Common myeloid progenitor, CD34-positive (primary cell): ENCODE measurements around the gene QRICH1.

ENCODE experiments used
- CTCF ChIA-PET: fragments of 350-600 bp; sonication (Branson Sonifier 250); formaldehyde crosslinking; loops from one replicate; lab custom pipeline; 2021; ENCODE audit warnings: antibody characterized with exemption; lab: Charles Lee
- POLR2A ChIA-PET: fragments of 350-600 bp; sonication (Branson Sonifier 250); formaldehyde crosslinking; loops from one replicate; lab custom pipeline; 2021; ENCODE audit warnings: antibody characterized with exemption; lab: Charles Lee
- DNase-seq, 3 donors: peaks; one replicate each; pipeline versions ENCODE4 v3.0.0 to v3.0.0-alpha.2; 2013
- H3K27ac ChIP-seq, 2 experiments: 1 replicate in 1 of 2; 2 replicates in 1 of 2; pipeline ENCODE4 v1.7.0; 2013; ENCODE audit warnings: inconsistent platforms in 2 of 2, low read length in 2 of 2, mild to moderate bottlenecking in 2 of 2, low read depth in 1 of 2, moderate library complexity in 1 of 2; ENCODE audit not compliant: severe bottlenecking in 2 of 2, insufficient read depth in 1 of 2, poor library complexity in 1 of 2
- H3K27me3 ChIP-seq, 5 experiments: replicated peaks in 2 of 5; 1 replicate in 3 of 5; 2 replicates in 2 of 5; pipeline versions ENCODE4 v1.6.1 to v1.7.0; 2013; ENCODE audit warnings: low read length in 4 of 5, mild to moderate bottlenecking in 2 of 5, moderate library complexity in 2 of 5, inconsistent platforms in 1 of 5; ENCODE audit not compliant: insufficient read depth in 5 of 5, control insufficient read depth in 4 of 5
- H3K36me3 ChIP-seq, 4 experiments: 1 replicate in 2 of 4; 2 replicates in 2 of 4; pipeline versions ENCODE4 v1.6.1 to v1.7.0; 2013; ENCODE audit warnings: low read length in 3 of 4, control low read depth in 1 of 4, mild to moderate bottlenecking in 1 of 4; ENCODE audit not compliant: control insufficient read depth in 4 of 4, insufficient read depth in 4 of 4
- H3K4me1 ChIP-seq, 4 experiments: 1 replicate in 3 of 4; 2 replicates in 1 of 4; pipeline versions ENCODE4 v1.6.1 to v1.7.1; 2013; ENCODE audit warnings: low read length in 3 of 4, mild to moderate bottlenecking in 3 of 4, control low read depth in 1 of 4, inconsistent platforms in 1 of 4, moderate library complexity in 1 of 4; ENCODE audit not compliant: control insufficient read depth in 4 of 4, insufficient read depth in 4 of 4; ENCODE audit errors: control extremely low read depth in 1 of 4
- H3K4me3 ChIP-seq, 7 experiments: 1 replicate in 4 of 7; 2 replicates in 3 of 7; pipeline versions ENCODE4 v1.5.1 to v1.7.0; 2013; ENCODE audit warnings: mild to moderate bottlenecking in 7 of 7, low read length in 6 of 7, moderate library complexity in 6 of 7, inconsistent platforms in 2 of 7, low read depth in 2 of 7, control low read depth in 1 of 7; ENCODE audit not compliant: insufficient read depth in 4 of 7, control insufficient read depth in 1 of 7; ENCODE audit errors: extremely low read depth in 1 of 7
- H3K9me3 ChIP-seq, 5 experiments: 1 replicate in 4 of 5; 2 replicates in 1 of 5; pipeline versions ENCODE4 v1.6.1 to v1.7.1; 2013; ENCODE audit warnings: low read length in 4 of 5, mild to moderate bottlenecking in 2 of 5, inconsistent platforms in 1 of 5, low read depth in 1 of 5, moderate library complexity in 1 of 5; ENCODE audit not compliant: control insufficient read depth in 4 of 5, insufficient read depth in 2 of 5; ENCODE audit errors: control extremely low read depth in 1 of 5
- WGBS: methylation state at CpG from one replicate; pipeline ENCODE4 v1.1.5; 2013; ENCODE audit not compliant: insufficient coverage; 5-methylcytosine and 5-hydroxymethylcytosine counted together

The QRICH1 gene

GRCh38 chr3:49021213-49021812, 72.6 kb downstream of the QRICH1 start:
- H3K27me3 ChIP-seq: no peaks in the 10 kb centered on the region
- under 1% methylated on average over 54 of the region's 60 CpGs for WGBS
- ChIA-PET POLR2A (interaction anchor here (0.6 to 3.9 kb wide), 15 partner anchors 8 to 144 kb away, joined by 3 to 42 read pairs (median 6); partner anchors contain the start of genes IMPDH2, P4HTM, QARS1 and QRICH1), CTCF (interaction anchor here (1.0 to 10.2 kb wide), 11 partner anchors 9 to 150 kb away, joined by 3 to 94 read pairs (median 6); partner anchors contain the start of genes KLHDC8B, P4HTM and WDR6)
- peak overlapping the region; percentile 73 to 94 (median 82) for H3K4me3 ChIP-seq
- H3K27ac ChIP-seq: peak overlapping the region; percentile 95 to 98
- H3K36me3 ChIP-seq: peaks cover 3 to 42% (median 30%) of the 10 kb centered on the region in 4 experiments
- DNase-seq: peak; percentile 97 to 99 (median 98)
- peaks cover 6 to 68% (median 53%) of the 10 kb centered on the region in 4 experiments for H3K4me1 ChIP-seq
- H3K9me3 ChIP-seq: no peaks in the 10 kb centered on the region

DNA sequence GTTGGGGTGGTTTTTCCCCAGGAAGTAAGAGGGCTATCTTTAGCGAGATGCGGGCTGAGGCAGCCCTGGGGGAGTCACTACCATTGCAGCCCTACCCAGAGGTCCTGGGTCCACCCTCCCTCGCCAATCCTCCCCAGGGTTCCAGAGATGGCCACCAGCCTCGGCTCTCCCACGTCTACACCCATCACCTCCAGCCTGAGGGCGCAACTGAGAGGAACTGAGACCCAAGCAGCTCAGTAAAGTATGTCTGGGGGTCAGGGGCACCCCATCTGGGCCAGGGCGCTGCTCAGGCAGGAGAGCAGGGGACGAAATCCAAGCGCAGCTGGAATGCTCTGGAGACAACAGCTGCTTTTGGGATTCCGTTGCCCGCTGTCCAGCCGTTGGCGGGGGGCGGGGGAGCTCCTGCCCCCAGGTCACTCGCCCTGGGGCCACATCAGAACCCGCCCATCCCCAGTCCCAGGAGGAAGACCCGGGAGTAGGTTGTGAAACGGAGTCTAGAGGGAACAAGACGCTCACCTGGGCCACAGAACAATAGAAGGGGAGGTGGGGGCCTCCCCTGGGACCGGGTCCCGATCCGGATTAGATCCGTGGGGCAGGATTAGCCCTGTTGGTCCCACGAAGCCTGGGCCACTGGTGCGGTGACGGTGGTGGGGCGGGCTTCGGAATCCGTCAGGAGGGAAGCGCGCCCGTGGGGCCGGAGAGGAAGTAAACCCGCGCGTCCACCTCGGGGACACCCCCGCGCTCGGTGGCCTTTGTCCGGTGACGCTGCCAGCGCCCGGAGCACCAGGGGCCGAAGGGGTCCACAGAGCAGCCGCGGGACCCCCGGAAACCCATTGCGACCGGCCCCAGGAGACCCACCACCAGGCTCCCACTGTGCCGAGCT, 73.3 kb downstream of the QRICH1 start:
- peaks cover 0 to 42% (median 31%) of the 10 kb centered on the region in 4 experiments for H3K36me3 ChIP-seq
- POLR2A ChIA-PET: interaction anchor here (0.7 to 3.9 kb wide), 15 partner anchors 8 to 144 kb away, joined by 3 to 42 read pairs (median 6); partner anchors contain the start of genes IMPDH2, P4HTM, QARS1 and QRICH1
- H3K4me1 ChIP-seq: peaks cover 6 to 60% (median 52%) of the 10 kb centered on the region in 4 experiments
- peak overlapping the region; percentile 73 to 94 (median 82) for H3K4me3 ChIP-seq
- CTCF ChIA-PET: interaction anchor here (0.6 to 10.2 kb wide), 11 partner anchors 7 to 86 kb away, joined by 3 to 94 read pairs (median 4); partner anchors contain the start of genes P4HTM and WDR6
- H3K27me3 ChIP-seq: no peaks in the 10 kb centered on the region
- WGBS: under 1% methylated on average over 45 of the region's 51 CpGs
- peak in 2 of 3 donors; percentile 50 to 54 for DNase-seq
- H3K9me3 ChIP-seq: no peaks in the 10 kb centered on the region
- H3K27ac ChIP-seq: peak overlapping the region; percentile 95 to 98

GRCh38 chr3:49019941-49020329, 73.9 kb downstream of the QRICH1 start:
- Histone ChIP-seq H3K9me3 (no peaks in the 10 kb centered on the region), H3K36me3 (peaks cover 0 to 42% (median 31%) of the 10 kb centered on the region in 4 experiments), H3K4me3 (peak overlapping the region; percentile 73 to 94 (median 82)), H3K27me3 (no peaks in the 10 kb centered on the region), H3K27ac (peak overlapping the region; percentile 95 to 98), H3K4me1 (peaks cover 6 to 57% (median 50%) of the 10 kb centered on the region in 4 experiments)
- CTCF ChIA-PET: interaction anchor here (0.6 to 10.2 kb wide), 6 partner anchors 8 to 45 kb away, joined by 3 to 94 read pairs (median 4); partner anchors contain the start of genes P4HTM and WDR6
- no peak for DNase-seq
- POLR2A ChIA-PET: interaction anchor here (0.7 to 3.9 kb wide), 8 partner anchors 9 to 74 kb away, joined by 3 to 42 read pairs (median 6); partner anchors contain the start of genes IMPDH2, P4HTM, QRICH1 and WDR6
- WGBS: 49% methylated on average over 12 of the region's 12 CpGs

DNA sequence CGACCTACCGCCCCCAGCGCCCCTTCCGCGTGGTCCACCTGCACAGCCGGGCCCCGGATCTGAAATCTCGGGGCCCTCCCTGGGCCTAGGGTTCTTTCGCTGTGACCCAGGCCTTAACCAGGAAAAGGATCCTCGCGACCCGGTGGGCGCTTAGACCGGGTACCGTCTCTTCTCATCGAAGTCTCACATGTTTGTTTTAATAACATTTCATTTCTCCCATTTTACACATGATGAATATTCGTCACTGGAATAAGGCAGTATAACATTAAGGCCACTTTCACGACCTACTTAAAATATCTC, 75.2 kb downstream of the QRICH1 start:
- no peak for DNase-seq
- Histone ChIP-seq H3K4me3 (peak overlapping the region; percentile 57 to 92 (median 80)), H3K36me3 (peaks cover 0 to 42% (median 30%) of the 10 kb centered on the region in 4 experiments), H3K9me3 (no peaks in the 10 kb centered on the region), H3K4me1 (peaks cover 6 to 50% (median 46%) of the 10 kb centered on the region in 4 experiments), H3K27me3 (no peaks in the 10 kb centered on the region), H3K27ac (peak overlapping the region; percentile 33 to 79)
- ChIA-PET CTCF (interaction anchor here (10.2 to 19.2 kb wide), 2 partner anchors 12 to 28 kb away, joined by 94 to 386 read pairs; partner anchors contain the start of genes P4HTM and WDR6), POLR2A (interaction anchor here (1.1 to 2.5 kb wide), 4 partner anchors 10 to 100 kb away, joined by 3 to 19 read pairs (median 8); partner anchors contain the start of genes ARIH2, IMPDH2, P4HTM and WDR6)
- WGBS: 5% methylated on average over 16 of the region's 18 CpGs

GRCh38 chr3:49017971-49018706, 75.7 kb downstream of the QRICH1 start, which contains the start of gene DALRD3:
Gene DALRD3 (minus strand): TSS chr3:49018580. CDS start chr3:49018564, 16 bp downstream.
- peak; percentile 48 to 76 (median 71) for DNase-seq
- ChIA-PET POLR2A (interaction anchor here (1.1 to 2.3 kb wide), 4 partner anchors 11 to 99 kb away, joined by 3 to 10 read pairs (median 5); partner anchors contain the start of genes ARIH2, P4HTM and WDR6), CTCF (interaction anchor here (0.9 to 19.2 kb wide), 3 partner anchors 11 to 27 kb away, joined by 3 to 386 read pairs (median 94); partner anchors contain the start of genes P4HTM and WDR6)
- no peaks in the 10 kb centered on the region for H3K27me3 ChIP-seq
- peak within 1 kb of the TSS; percentile 33 to 79 for H3K27ac ChIP-seq
- peak within 1 kb of the TSS; percentile 57 to 94 (median 80) for H3K4me3 ChIP-seq
- 0% methylated on average over 75 of the region's 85 CpGs for WGBS
- peaks cover 0 to 42% (median 34%) of the 10 kb centered on the region in 4 experiments for H3K36me3 ChIP-seq
- peaks cover 6 to 47% (median 42%) of the 10 kb centered on the region in 4 experiments for H3K4me1 ChIP-seq
- no peaks in the 10 kb centered on the region for H3K9me3 ChIP-seq
